SK-N-SH treated with all-trans-retinoic acid at 6 μM for 48 hours (cell line): ENCODE measurements around the gene ITGB1BP1.
A peak's percentile ranks its signal among the peaks of the same experiment; 100 is the strongest.

Experiments
- ATAC-seq: fragments of 200-7000 bp; cut with Tn5 transposase; 3 replicates; pipeline ENCODE4 v1.9.1; 2020; ENCODE audit warnings: mild to moderate bottlenecking, moderate library complexity
- ARNTL ChIP-seq: fragments of 450-650 bp; formaldehyde crosslinking; IDR thresholded peaks from 2 replicates; pipeline ENCODE4 v1.5.0; 2020; ENCODE audit warnings: low read depth, mild to moderate bottlenecking, moderate library complexity, borderline replicate concordance
- BACH2 ChIP-seq: fragments of 250-450 bp; sonication (Bioruptor Pico); IDR thresholded peaks from 2 replicates; pipeline ENCODE4 v1.9.0; 2021; ENCODE audit warnings: mild to moderate bottlenecking, borderline replicate concordance
- CREB5 ChIP-seq: fragments of 250-450 bp; sonication (Bioruptor Pico); IDR thresholded peaks from 2 replicates; pipeline ENCODE4 v1.5.1; 2020; ENCODE audit warnings: low read depth, mild to moderate bottlenecking, moderate library complexity
- CSDC2 ChIP-seq: fragments of 250-450 bp; sonication (Bioruptor Pico); IDR thresholded peaks from 2 replicates; pipeline ENCODE4 v1.5.0; 2020; ENCODE audit warnings: mild to moderate bottlenecking, moderate library complexity
- CSRNP3 ChIP-seq: fragments of 250-450 bp; sonication (Bioruptor Pico); IDR thresholded peaks from 2 replicates; pipeline ENCODE4 v1.5.1; 2021; ENCODE audit warnings: mild to moderate bottlenecking, moderate library complexity
- ESRRG ChIP-seq: fragments of 250-450 bp; sonication (Bioruptor Pico); IDR thresholded peaks from 2 replicates; pipeline ENCODE4 v1.6.1; 2021; ENCODE audit warnings: mild to moderate bottlenecking
- ISL1 ChIP-seq: fragments of 250-450 bp; sonication (Bioruptor Pico); IDR thresholded peaks from 2 replicates; pipeline ENCODE4 v2.1.2; 2022; ENCODE audit warnings: mild to moderate bottlenecking, moderate library complexity
- OSR1 ChIP-seq: fragments of 250-450 bp; sonication (Bioruptor Pico); IDR thresholded peaks from 2 replicates; pipeline ENCODE4 v1.8.0; 2022; ENCODE audit warnings: moderate library complexity, mild to moderate bottlenecking, inconsistent platforms
- PATZ1 ChIP-seq: fragments of 250-450 bp; sonication (Bioruptor Pico); IDR thresholded peaks from 2 replicates; pipeline ENCODE4 v1.8.0; 2020; ENCODE audit warnings: mild to moderate bottlenecking, moderate library complexity, borderline replicate concordance
- POU6F1 ChIP-seq: fragments of 250-450 bp; sonication (Bioruptor Pico); IDR thresholded peaks from 2 replicates; pipeline ENCODE4 v1.8.0; 2021; ENCODE audit warnings: low read depth, mild to moderate bottlenecking, moderate library complexity, borderline replicate concordance
- PPARA ChIP-seq: fragments of 250-450 bp; sonication (Bioruptor Pico); IDR thresholded peaks from 2 replicates; pipeline ENCODE4 v1.5.0; 2020; ENCODE audit warnings: mild to moderate bottlenecking, borderline replicate concordance
- RARB ChIP-seq: fragments of 250-450 bp; sonication (Bioruptor Pico); IDR thresholded peaks from 2 replicates; pipeline ENCODE4 v1.8.0; 2021; ENCODE audit warnings: mild to moderate bottlenecking, moderate library complexity
- TCF4 ChIP-seq: fragments of 250-450 bp; sonication (Bioruptor Pico); IDR thresholded peaks from 2 replicates; pipeline ENCODE4 v1.8.0; 2021; ENCODE audit warnings: mild to moderate bottlenecking, moderate library complexity, borderline replicate concordance
- TOX ChIP-seq: fragments of 250-450 bp; sonication (Bioruptor Pico); IDR thresholded peaks from 2 replicates; pipeline ENCODE4 v1.8.0; 2021; ENCODE audit warnings: mild to moderate bottlenecking, moderate library complexity, borderline replicate concordance
- TSHZ2 ChIP-seq: fragments of 250-450 bp; sonication (Bioruptor Pico); IDR thresholded peaks from 2 replicates; pipeline ENCODE4 v1.5.0; 2020; ENCODE audit warnings: mild to moderate bottlenecking, moderate library complexity
- ZC3H10 ChIP-seq: fragments of 250-450 bp; sonication (Bioruptor Pico); IDR thresholded peaks from 2 replicates; pipeline ENCODE4 v1.5.1; 2021; ENCODE audit warnings: mild to moderate bottlenecking, moderate library complexity
- ZFP3 ChIP-seq: fragments of 250-450 bp; sonication (Bioruptor Pico); IDR thresholded peaks from 2 replicates; pipeline ENCODE4 v1.5.0; 2020; ENCODE audit warnings: mild to moderate bottlenecking, moderate library complexity
- ZFP30 ChIP-seq: fragments of 450-650 bp; formaldehyde crosslinking; IDR thresholded peaks from 2 replicates; pipeline ENCODE4 v1.5.0; 2022; ENCODE audit warnings: mild to moderate bottlenecking, moderate library complexity
- ZNF565 ChIP-seq: fragments of 450-650 bp; formaldehyde crosslinking; conservative IDR thresholded peaks from 2 replicates; pipeline ENCODE4 v1.5.0; 2020; ENCODE audit warnings: low read depth, mild to moderate bottlenecking, moderate library complexity
- ZNF70 ChIP-seq: fragments of 450-650 bp; formaldehyde crosslinking; IDR thresholded peaks from 2 replicates; pipeline ENCODE4 v1.5.0; 2020; ENCODE audit warnings: mild to moderate bottlenecking, moderate library complexity
- ZNF8 ChIP-seq: fragments of 450-650 bp; formaldehyde crosslinking; IDR thresholded peaks from 2 replicates; pipeline ENCODE4 v1.5.0; 2020; ENCODE audit warnings: mild to moderate bottlenecking, moderate library complexity

Gene ITGB1BP1

GRCh38 chr2:9404451-9404850 lies 18.9 kb downstream of the ITGB1BP1 start:
- ATAC-seq = no peak
- TF ChIP-seq CREB5 (no peak), ZNF70 (CRISPR knock-in tag) (no peak), ISL1 (CRISPR knock-in tag) (no peak), ZC3H10 (CRISPR knock-in tag) (no peak), BACH2 (CRISPR knock-in tag) (no peak), PPARA (no peak), TCF4 (CRISPR knock-in tag) (no peak), CSDC2 (no peak), POU6F1 (CRISPR knock-in tag) (no peak), ZFP30 (CRISPR knock-in tag) (no peak), TSHZ2 (CRISPR knock-in tag) (no peak), ZNF565 (CRISPR knock-in tag) (no peak), RARB (CRISPR knock-in tag) (no peak), ZFP3 (CRISPR knock-in tag) (no peak), ESRRG (CRISPR knock-in tag) (no peak), ARNTL (CRISPR knock-in tag) (no peak)

- TF ChIP-seq TCF4 (CRISPR knock-in tag) (no peak), CSRNP3 (0 out of 2 replicates have a peak, but pooled peaks have one; percentile 8)
- peak; percentile 57 for ATAC-seq
These were observed 19.4 kb downstream of the ITGB1BP1 start for GRCh38 chr2:9403924-9404323.

- no peak for ATAC-seq
- no peak for TF ChIP-seq CSDC2
- no peak for TF ChIP-seq ESRRG (CRISPR knock-in tag)
- no peak for TF ChIP-seq PATZ1 (CRISPR knock-in tag)
- TF ChIP-seq ARNTL (CRISPR knock-in tag) = no peak
- TF ChIP-seq POU6F1 (CRISPR knock-in tag) = no peak
- TF ChIP-seq TSHZ2 (CRISPR knock-in tag) = no peak
- no peak for TF ChIP-seq ZNF8
- no peak for TF ChIP-seq RARB (CRISPR knock-in tag)
- no peak for TF ChIP-seq ZNF565 (CRISPR knock-in tag)
- no peak for TF ChIP-seq CSRNP3
- TF ChIP-seq OSR1 (CRISPR knock-in tag) = no peak
- TF ChIP-seq TCF4 (CRISPR knock-in tag) = no peak
- no peak for TF ChIP-seq PPARA
- TF ChIP-seq ZNF70 (CRISPR knock-in tag) = no peak
- TF ChIP-seq TOX = no peak
These were observed 21.5 kb downstream of the ITGB1BP1 start for GRCh38 chr2:9401646-9402371.
